HepG2 (cell line): Measurements from ENCODE around the gene LINC00237. TPM values are rescaled to one million over a fixed set of nuclear protein-coding genes. Genes with fewer than 3 reads are reported as not detected.

Experiments used
- ATAC-seq: fragments of 200-7000 bp; cut with Tn5 transposase; 3 replicates; pipeline ENCODE4 v1.9.1; 2020; ENCODE audit warnings: mild to moderate bottlenecking, moderate library complexity
- BruUV-seq: library from RNA; stranded (reverse); fragments of 400-500 nt; replicated peaks from 2 replicates; lab custom pipeline; 2021; lab: Mats Ljungman, UMichigan
- CTCF ChIA-PET: fragments of 300-600 bp; formaldehyde crosslinking; extraction: SDS; loops from one replicate; lab custom pipeline; 2021; ENCODE audit warnings: low total read pairs, inconsistent platforms, low intra/inter-chr PET ratio; lab: Yijun Ruan, JAX
- POLR2A ChIA-PET: fragments of 350-600 bp; sonication (Branson Sonifier 250); formaldehyde crosslinking; loops from one replicate; lab custom pipeline; 2020; ENCODE audit warnings: antibody characterized with exemption, inconsistent platforms; lab: Yijun Ruan, JAX
- DNase-seq: peaks from one replicate; pipeline ENCODE4 v3.0.0-alpha.2; 2015; ENCODE audit warnings: low spot score
- FAIRE-seq: peaks from 3 replicates; lab custom pipeline; 2011; peaks lifted over from hg19 to GRCh38; lab: Jason Lieb, UNC
- H2AFZ ChIP-seq: one replicate; pipeline ENCODE4 v1.6.1; 2011; ENCODE audit warnings: low read length, inconsistent platforms
- H3K27ac ChIP-seq: fragments of 300-600 bp; 3 replicates; pipeline ENCODE4 v1.8.0; 2011; ENCODE audit warnings: mixed run types, mild to moderate bottlenecking, mixed read lengths, low read length, inconsistent platforms; ENCODE audit not compliant: insufficient read depth; ENCODE audit errors: extremely low read length
- H3K27me3 ChIP-seq, 2 experiments: fragments of 200-600 bp in 1 of 2; 2 replicates in 1 of 2; 3 replicates in 1 of 2; pipeline versions ENCODE4 v1.6.0 to v1.8.0; 2011; ENCODE audit warnings: low read length in 2 of 2, mild to moderate bottlenecking in 2 of 2, moderate library complexity in 2 of 2, inconsistent platforms in 1 of 2; ENCODE audit not compliant: insufficient read depth in 2 of 2, control insufficient read depth in 1 of 2
- H3K36me3 ChIP-seq, 2 experiments: fragments of 200-600 bp in 1 of 2; replicated peaks in 1 of 2; 2 replicates in 1 of 2; 3 replicates in 1 of 2; pipeline versions ENCODE4 v1.5.1 to v1.8.0; 2011; ENCODE audit warnings: low read length in 2 of 2, inconsistent platforms in 1 of 2; ENCODE audit not compliant: insufficient read depth in 2 of 2, control insufficient read depth in 1 of 2
- H3K4me1 ChIP-seq: 2 replicates; pipeline ENCODE4 v1.5.1; 2012; ENCODE audit warnings: low read length, inconsistent platforms; ENCODE audit not compliant: insufficient read depth
- H3K4me2 ChIP-seq: 2 replicates; pipeline ENCODE4 v1.6.0; 2011; ENCODE audit warnings: low read depth, low read length, inconsistent platforms
- H3K4me3 ChIP-seq, 3 experiments: fragments of 200-600 bp in 1 of 3; sonication (generic), shearing (Covaris generic) in 1 of 3; replicated peaks in 1 of 3; 2 replicates each; pipeline ENCODE4 v1.5.1; 2011 to 2016; ENCODE audit warnings: low read length in 3 of 3, inconsistent platforms in 2 of 3, low read depth in 2 of 3, mild to moderate bottlenecking in 2 of 3, control low read depth in 1 of 3, mixed read lengths in 1 of 3; ENCODE audit not compliant: insufficient read depth in 1 of 3
- H3K79me2 ChIP-seq: one replicate; pipeline ENCODE4 v1.6.1; 2011; ENCODE audit warnings: low read length, inconsistent platforms; ENCODE audit not compliant: insufficient read depth
- H3K9ac ChIP-seq: 2 replicates; pipeline ENCODE4 v1.6.0; 2011; ENCODE audit warnings: mild to moderate bottlenecking, low read depth, low read length, inconsistent platforms; ENCODE audit not compliant: insufficient read depth
- H3K9me3 ChIP-seq: 2 replicates; pipeline ENCODE4 v1.5.1; 2012; ENCODE audit warnings: mild to moderate bottlenecking, low read length
- H4K20me1 ChIP-seq: 2 replicates; pipeline ENCODE4 v1.6.0; 2011; ENCODE audit warnings: inconsistent platforms, mild to moderate bottlenecking, low read length, moderate library complexity; ENCODE audit not compliant: insufficient read depth
- CHD4 ChIP-seq: fragments of 200-600 bp; sonication (generic); IDR thresholded peaks from 2 replicates; pipeline ENCODE4 v1.7.0; 2017; ENCODE audit warnings: mild to moderate bottlenecking, low read length, borderline replicate concordance
- GTF3A ChIP-seq: sonication (generic); formaldehyde crosslinking; conservative IDR thresholded peaks from 2 replicates; pipeline ENCODE4 v1.4.0; 2020; ENCODE audit warnings: mild to moderate bottlenecking, missing genetic modification reagents
- KAT7 ChIP-seq: IDR thresholded peaks from 2 replicates; pipeline ENCODE4 v1.6.1; 2018; ENCODE audit warnings: borderline replicate concordance, missing compliant biosample characterization
- KLF16 ChIP-seq, 2 experiments: sonication (generic) in 1 of 2; formaldehyde crosslinking in 1 of 2; IDR thresholded peaks; 2 replicates each; pipeline versions ENCODE4 v1.6.1 to v1.8.0; 2016 to 2023; ENCODE audit warnings: missing genetic modification reagents in 2 of 2, missing compliant biosample characterization in 1 of 2
- SALL1 ChIP-seq: sonication (generic); formaldehyde crosslinking; IDR thresholded peaks from 2 replicates; pipeline ENCODE4 v1.8.0; 2022; ENCODE audit warnings: mild to moderate bottlenecking, missing genetic modification reagents
- SCMH1 ChIP-seq: sonication (generic); formaldehyde crosslinking; IDR thresholded peaks from 2 replicates; pipeline ENCODE4 v1.9.0; 2021; ENCODE audit warnings: missing genetic modification reagents, mild to moderate bottlenecking, borderline replicate concordance
- SP4 ChIP-seq: sonication (generic); formaldehyde crosslinking; IDR thresholded peaks from 2 replicates; pipeline ENCODE4 v1.8.1; 2023; ENCODE audit warnings: mild to moderate bottlenecking, missing genetic modification reagents
- ZNF101 ChIP-seq: sonication (generic); formaldehyde crosslinking; IDR thresholded peaks from 2 replicates; pipeline ENCODE4 v1.4.0; 2020; ENCODE audit warnings: mild to moderate bottlenecking, low read depth, missing genetic modification reagents, borderline replicate concordance
- ZNF224 ChIP-seq: sonication (generic); formaldehyde crosslinking; IDR thresholded peaks from 2 replicates; pipeline ENCODE4 v1.5.0; 2020; ENCODE audit warnings: mild to moderate bottlenecking, missing genetic modification reagents
- ZNF644 ChIP-seq: IDR thresholded peaks from 2 replicates; pipeline ENCODE4 v1.6.1; 2016; ENCODE audit warnings: low read depth
- WGBS: methylation state at CpG from one replicate; pipeline ENCODE4 v1.1.6; 2017; ENCODE audit warnings: low lambda C conversion rate; 5-methylcytosine and 5-hydroxymethylcytosine counted together
- in situ Hi-C: cut with HindIII; loops from 2 replicates; pipeline ENCODE4 v1.10.0; 2017; ENCODE audit warnings: low pct_unique_long_range_greater_than_20kb; ENCODE audit not compliant: extremely low pct_ligation_motif_present
- intact Hi-C: fragments of 100-400 bp; cut with micrococcal nuclease; formaldehyde crosslinking; loops from one replicate; pipeline ENCODE4 v1.10.0; 2022; ENCODE audit not compliant: unreplicated experiment
- polyA plus RNA-seq, 8 experiments: library from polyadenylated mRNA; depleted of rRNA in 3 of 8; stranded (reverse) in 7 of 8; unstranded in 1 of 8; fragments of >200 nt; fragmentation: Illumina TruSeq in 4 of 8; extraction: Trizol in 4 of 8; gene quantifications; 2 replicates each; pipeline versions ENCODE4 v1.2.1 to v1.2.3, GENCODE V29; 2011 to 2016; ENCODE audit warnings: low read depth in 4 of 8, missing spikeins in 1 of 8, mixed read lengths in 1 of 8; ENCODE audit not compliant: insufficient read depth in 1 of 8
- total RNA-seq, 5 experiments: library from RNA; depleted of rRNA; stranded (reverse); fragments of >200 nt; fragmentation: Illumina TruSeq; extraction: Trizol; gene quantifications; 2 replicates each; pipeline ENCODE4 v1.2.3, GENCODE V29; 2016; ENCODE audit warnings: low read depth in 1 of 5
- TF ChIP-seq, protein P1 (sequence below): IDR thresholded peaks from 2 replicates; pipeline ENCODE4 v1.6.1; 2016; ENCODE audit warnings: missing genetic modification reagents, missing compliant biosample characterization
- TF ChIP-seq, protein P2 (sequence below), 2 experiments: sonication (generic) in 1 of 2; formaldehyde crosslinking in 1 of 2; IDR thresholded peaks; 2 replicates each; pipeline versions ENCODE4 v1.4.0 to v1.6.1; 2016 to 2020; ENCODE audit warnings: borderline replicate concordance in 1 of 2, low read depth in 1 of 2, mild to moderate bottlenecking in 1 of 2, missing genetic modification reagents in 1 of 2
- TF ChIP-seq, protein P3 (sequence below): sonication (generic); formaldehyde crosslinking; IDR thresholded peaks from 2 replicates; pipeline ENCODE4 v1.5.0; 2020; ENCODE audit warnings: mild to moderate bottlenecking, missing genetic modification reagents

Gene LINC00237
- total and polyA plus RNA-seq, 2 of the 13 experiments (the other 11 are each of a cell fraction or from before 2014, with no cell fraction given), result not detected

DNA sequence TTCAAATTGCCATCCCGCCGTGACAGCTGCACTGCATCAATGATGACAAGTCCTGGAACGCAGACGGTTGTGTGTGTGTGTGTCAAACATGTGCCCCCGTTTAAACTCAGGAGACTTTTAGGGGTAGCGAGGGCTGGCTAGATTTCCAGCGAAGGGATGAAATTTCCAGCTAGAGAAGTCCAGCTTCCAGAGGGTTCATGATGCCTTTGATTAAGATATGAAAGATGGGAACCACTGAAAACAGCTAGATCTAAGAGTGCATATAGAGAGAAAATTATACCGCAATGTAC, 20.4 kb upstream of the LINC00237 start (continued):
- TF ChIP-seq, protein P1, sequence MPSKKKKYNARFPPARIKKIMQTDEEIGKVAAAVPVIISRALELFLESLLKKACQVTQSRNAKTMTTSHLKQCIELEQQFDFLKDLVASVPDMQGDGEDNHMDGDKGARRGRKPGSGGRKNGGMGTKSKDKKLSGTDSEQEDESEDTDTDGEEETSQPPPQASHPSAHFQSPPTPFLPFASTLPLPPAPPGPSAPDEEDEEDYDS (CRISPR knock-in tag), result no peak
- TF ChIP-seq GTF3A (CRISPR knock-in tag) (no peak), ZNF224 (CRISPR knock-in tag) (0 out of 2 replicates have a peak, but pooled peaks have one; percentile 42), ZNF101 (CRISPR knock-in tag) (no peak), CHD4 (no peak)

DNA sequence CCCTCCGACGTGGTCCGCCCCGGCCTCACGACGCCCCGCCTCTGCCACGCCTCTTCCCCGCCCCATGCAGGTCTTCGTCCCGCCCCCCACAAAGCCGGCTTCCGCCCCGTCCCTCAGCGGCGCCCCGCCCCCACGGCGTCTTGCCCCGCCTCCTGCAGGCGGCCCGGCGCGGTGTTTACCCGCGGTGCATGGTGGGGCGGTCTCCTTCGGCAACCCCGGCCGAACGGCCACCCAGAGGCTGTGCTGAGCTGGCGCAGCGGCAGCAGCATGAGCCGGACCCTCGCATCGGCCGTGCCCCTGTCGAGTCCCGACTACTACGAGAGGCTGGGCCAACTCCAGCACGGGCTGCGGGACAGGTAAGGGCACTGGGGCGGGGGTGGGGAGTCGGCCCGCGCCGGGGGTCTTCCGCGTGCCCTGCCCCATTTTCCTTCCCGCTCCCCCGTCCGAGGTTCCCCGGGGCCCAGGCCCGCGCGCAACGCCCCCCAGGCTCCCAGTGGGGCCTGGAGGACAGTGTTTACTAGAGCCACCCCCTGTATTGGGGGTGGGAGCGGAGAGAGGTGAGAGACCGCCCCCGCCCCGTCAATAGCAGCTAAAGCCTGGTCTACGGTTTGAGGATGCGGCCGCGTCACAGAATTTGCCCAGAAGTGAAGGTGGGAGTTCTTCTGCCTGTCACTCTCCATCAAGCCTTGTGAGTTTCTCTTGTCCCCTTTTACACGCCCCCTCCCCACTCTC, 19.9 kb upstream of the LINC00237 start, which contains the start of gene KIZ:
Gene KIZ (plus strand): TSS at position 234 of the 732 bp plus-strand sequence. CDS start 34 bp downstream, at position 268.
- peaks cover 48% of the 10 kb centered on the region for H3K4me1 ChIP-seq
- FAIRE-seq (peak; percentile 52), DNase-seq (peak; percentile 93), ATAC-seq (peak; percentile 97)
- no TSS peak for BruUV-seq
- peak within 1 kb of the TSS; percentile 100 for H3K4me2 ChIP-seq
- peaks cover 2 to 13% of the 10 kb centered on the region in 2 experiments; a peak in 3 of 5 replicates for H3K36me3 ChIP-seq
- H4K20me1 ChIP-seq, result no peaks in the 10 kb centered on the region
- no peaks in the 10 kb centered on the region for H3K9me3 ChIP-seq
- 2% methylated on average over 10 of the region's 66 CpGs for WGBS
- peak within 1 kb of the TSS; percentile 84 for H3K9ac ChIP-seq
- H2AFZ ChIP-seq, result peak within 1 kb of the TSS; percentile 99
- H3K27ac ChIP-seq, result peak within 1 kb of the TSS; percentile 80
- H3K27me3 ChIP-seq, result no peaks in the 10 kb centered on the region; a peak in 1 of 5 replicates
- CTCF ChIA-PET, result interaction anchor here (0.8 to 1.2 kb wide), 2 partner anchors 262 to 266 kb away, joined by 4 read pairs; no protein-coding TSS in a partner anchor
- POLR2A ChIA-PET, result interaction anchor here (0.9 to 2.7 kb wide), 13 partner anchors 9 to 1074 kb away, joined by 3 to 79 read pairs (median 4); partner anchors contain the start of genes CFAP61, CRNKL1 and XRN2
- H3K79me2 ChIP-seq, result peaks cover 46% of the 10 kb centered on the region
- in situ Hi-C loops, result loop anchor here (5.0 to 10.0 kb wide), 2 partner anchors 74 to 261 kb away; no protein-coding TSS in a partner anchor
- H3K4me3 ChIP-seq, result peak within 1 kb of the TSS; percentile 86 to 94 (median 93)
- intact Hi-C loops, result loop anchor here (1.0 to 2.0 kb wide), 4 partner anchors 9 to 262 kb away; no protein-coding TSS in a partner anchor
- no peak for TF ChIP-seq SCMH1 (CRISPR knock-in tag)
- TF ChIP-seq SALL1 (CRISPR knock-in tag), result peak; percentile 93
- TF ChIP-seq KAT7 (CRISPR knock-in tag), result peak; percentile 93
- TF ChIP-seq, protein P2, sequence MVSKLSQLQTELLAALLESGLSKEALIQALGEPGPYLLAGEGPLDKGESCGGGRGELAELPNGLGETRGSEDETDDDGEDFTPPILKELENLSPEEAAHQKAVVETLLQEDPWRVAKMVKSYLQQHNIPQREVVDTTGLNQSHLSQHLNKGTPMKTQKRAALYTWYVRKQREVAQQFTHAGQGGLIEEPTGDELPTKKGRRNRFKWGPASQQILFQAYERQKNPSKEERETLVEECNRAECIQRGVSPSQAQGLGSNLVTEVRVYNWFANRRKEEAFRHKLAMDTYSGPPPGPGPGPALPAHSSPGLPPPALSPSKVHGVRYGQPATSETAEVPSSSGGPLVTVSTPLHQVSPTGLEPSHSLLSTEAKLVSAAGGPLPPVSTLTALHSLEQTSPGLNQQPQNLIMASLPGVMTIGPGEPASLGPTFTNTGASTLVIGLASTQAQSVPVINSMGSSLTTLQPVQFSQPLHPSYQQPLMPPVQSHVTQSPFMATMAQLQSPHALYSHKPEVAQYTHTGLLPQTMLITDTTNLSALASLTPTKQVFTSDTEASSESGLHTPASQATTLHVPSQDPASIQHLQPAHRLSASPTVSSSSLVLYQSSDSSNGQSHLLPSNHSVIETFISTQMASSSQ (IDR thresholded peaks at IDR 0.05; ENCODE audit: low read depth), result no peak
- TF ChIP-seq, protein P2 (CRISPR knock-in tag; IDR thresholded peaks at IDR 0.05; ENCODE audit: borderline replicate concordance), result peak; percentile 80
- peak; percentile 99 for TF ChIP-seq SP4 (CRISPR knock-in tag)
- TF ChIP-seq ZNF644 (CRISPR knock-in tag), result no peak
- TF ChIP-seq, protein P3, sequence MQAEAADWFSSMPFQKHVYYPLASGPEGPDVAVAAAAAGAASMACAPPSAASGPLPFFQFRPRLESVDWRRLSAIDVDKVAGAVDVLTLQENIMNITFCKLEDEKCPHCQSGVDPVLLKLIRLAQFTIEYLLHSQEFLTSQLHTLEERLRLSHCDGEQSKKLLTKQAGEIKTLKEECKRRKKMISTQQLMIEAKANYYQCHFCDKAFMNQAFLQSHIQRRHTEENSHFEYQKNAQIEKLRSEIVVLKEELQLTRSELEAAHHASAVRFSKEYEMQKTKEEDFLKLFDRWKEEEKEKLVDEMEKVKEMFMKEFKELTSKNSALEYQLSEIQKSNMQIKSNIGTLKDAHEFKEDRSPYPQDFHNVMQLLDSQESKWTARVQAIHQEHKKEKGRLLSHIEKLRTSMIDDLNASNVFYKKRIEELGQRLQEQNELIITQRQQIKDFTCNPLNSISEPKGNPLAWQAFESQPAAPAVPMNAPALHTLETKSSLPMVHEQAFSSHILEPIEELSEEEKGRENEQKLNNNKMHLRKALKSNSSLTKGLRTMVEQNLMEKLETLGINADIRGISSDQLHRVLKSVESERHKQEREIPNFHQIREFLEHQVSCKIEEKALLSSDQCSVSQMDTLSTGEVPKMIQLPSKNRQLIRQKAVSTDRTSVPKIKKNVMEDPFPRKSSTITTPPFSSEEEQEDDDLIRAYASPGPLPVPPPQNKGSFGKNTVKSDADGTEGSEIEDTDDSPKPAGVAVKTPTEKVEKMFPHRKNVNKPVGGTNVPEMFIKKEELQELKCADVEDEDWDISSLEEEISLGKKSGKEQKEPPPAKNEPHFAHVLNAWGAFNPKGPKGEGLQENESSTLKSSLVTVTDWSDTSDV (CRISPR knock-in tag), result 0 out of 2 replicates have a peak, but pooled peaks have one; percentile 23
- TF ChIP-seq KLF16 (CRISPR knock-in tag; IDR thresholded peaks at IDR 0.05), result peak in 1 of 2 experiments; percentile 78; a peak in 1 of 4 replicates
